Stimulated activated CD8-positive, alpha-beta memory T cell treated with anti-CD3 and anti-CD28 coated beads, Interleukin-4, amount 100 ng/mL, for 24 hours (primary cell): ENCODE results near the gene CHSY1.
A peak's percentile ranks its signal among the peaks of the same experiment; 100 is the strongest.
"Not testable (repeated sequence)": the region's sequence is repeated elsewhere in the genome, so short reads cannot be mapped to it uniquely, and the experiment has no call there.

Experiments
- DNase-seq: peaks from one replicate; pipeline ENCODE4 v3.0.0-alpha.2; 2020; ENCODE audit warnings: low read depth

Gene CHSY1

GRCh38 chr15:101135532-101136166, 116.2 kb downstream of the CHSY1 start:
- DNase-seq, result no peak

- no peak for DNase-seq
Observed at GRCh38 chr15:101134780-101135179, 117.1 kb downstream of the CHSY1 start.

GRCh38 chr15:101133751-101134261, 118.0 kb downstream of the CHSY1 start:
- DNase-seq, result no peak

- DNase-seq, result no peak
Observed at GRCh38 chr15:101133181-101133460, 118.7 kb downstream of the CHSY1 start.

- DNase-seq, result no peak
Observed at GRCh38 chr15:101132390-101133180, 119.3 kb downstream of the CHSY1 start.

GRCh38 chr15:101131489-101132389, 120.1 kb downstream of the CHSY1 start:
- DNase-seq, result no peak

- DNase-seq, result no peak
Observed at GRCh38 chr15:101129851-101130380, 121.9 kb downstream of the CHSY1 start.

- DNase-seq, result no peak
Observed at GRCh38 chr15:101128221-101129015, 123.4 kb downstream of the CHSY1 start.

- peak; percentile 21 for DNase-seq
Observed at GRCh38 chr15:101127506-101128076, 124.3 kb downstream of the CHSY1 start.

GRCh38 chr15:101126618-101127505, 125.0 kb downstream of the CHSY1 start:
- no peak for DNase-seq

GRCh38 chr15:101125881-101126428, 125.9 kb downstream of the CHSY1 start:
- DNase-seq, result not testable (repeated sequence)
